Ishikawa (cell line): ENCODE measurements around the gene SLC35G1.

ENCODE experiments used
- CEBPB ChIP-seq: IDR thresholded peaks from 2 replicates; pipeline ENCODE4 v1.6.1; 2012
- EGR1 ChIP-seq: IDR thresholded peaks from 2 replicates; pipeline ENCODE4 v1.6.1; 2012
- EP300 ChIP-seq: IDR thresholded peaks from 2 replicates; pipeline ENCODE4 v1.6.1; 2012; ENCODE audit warnings: borderline replicate concordance
- MAX ChIP-seq: IDR thresholded peaks from 2 replicates; pipeline ENCODE4 v1.6.1; 2012
- NFIC ChIP-seq: IDR thresholded peaks from 2 replicates; pipeline ENCODE4 v1.6.1; 2012
- RAD21 ChIP-seq: IDR thresholded peaks from 2 replicates; pipeline ENCODE4 v1.6.1; 2012; ENCODE audit warnings: low read depth
- REST ChIP-seq: IDR thresholded peaks from 2 replicates; pipeline ENCODE4 v1.6.1; 2012; ENCODE audit warnings: low read depth, mild to moderate bottlenecking
- TAF1 ChIP-seq: IDR thresholded peaks from 2 replicates; pipeline ENCODE4 v1.6.1; 2012; ENCODE audit warnings: low read depth, mild to moderate bottlenecking
- TCF12 ChIP-seq: IDR thresholded peaks from 2 replicates; pipeline ENCODE4 v1.6.1; 2012; ENCODE audit warnings: low read depth
- TEAD4 ChIP-seq: IDR thresholded peaks from 2 replicates; pipeline ENCODE4 v1.6.1; 2012

- TF ChIP-seq TAF1 (no peak), CEBPB (no peak), TEAD4 (no peak), MAX (no peak), REST (no peak), RAD21 (no peak), NFIC (no peak), EP300 (no peak), EGR1 (no peak), TCF12 (no peak)
Observed at GRCh38 chr10:93945819-93946218, 52.0 kb downstream of the SLC35G1 start.
